Measurements from ENCODE around the gene LCN10.
"Not testable (repeated sequence)": the region's sequence is repeated elsewhere in the genome, so short reads cannot be mapped to it uniquely, and the experiment has no call there.

Gene LCN10

DNA sequence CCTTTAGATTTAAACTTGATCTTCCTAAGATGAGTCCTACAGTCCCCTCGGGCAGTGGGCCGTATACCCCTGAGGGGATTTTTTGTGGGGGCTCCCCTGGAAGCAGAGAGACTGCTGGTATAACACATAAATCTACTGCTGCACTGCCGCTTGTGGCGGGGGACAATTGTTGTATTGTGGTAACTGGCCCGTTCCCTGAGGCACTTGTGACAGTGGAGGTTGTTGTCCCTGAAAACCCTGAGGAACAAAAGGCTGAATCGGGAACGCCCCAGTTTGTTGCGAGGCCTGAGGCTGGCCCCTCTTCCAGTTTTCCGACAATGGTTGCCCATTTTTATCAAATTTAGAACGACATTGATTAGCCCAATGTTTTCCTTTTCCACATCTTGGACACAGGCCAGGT lies 43.7 kb upstream of the LCN10 start:
- no peak for TF ChIP-seq CTCF (IDR thresholded peaks at IDR 0.05; ENCODE audit: low read length, missing control alignments)
- H3K4me3 ChIP-seq (replicated peaks; ENCODE audit: low read depth, low read length), result no peak overlapping the region

DNA sequence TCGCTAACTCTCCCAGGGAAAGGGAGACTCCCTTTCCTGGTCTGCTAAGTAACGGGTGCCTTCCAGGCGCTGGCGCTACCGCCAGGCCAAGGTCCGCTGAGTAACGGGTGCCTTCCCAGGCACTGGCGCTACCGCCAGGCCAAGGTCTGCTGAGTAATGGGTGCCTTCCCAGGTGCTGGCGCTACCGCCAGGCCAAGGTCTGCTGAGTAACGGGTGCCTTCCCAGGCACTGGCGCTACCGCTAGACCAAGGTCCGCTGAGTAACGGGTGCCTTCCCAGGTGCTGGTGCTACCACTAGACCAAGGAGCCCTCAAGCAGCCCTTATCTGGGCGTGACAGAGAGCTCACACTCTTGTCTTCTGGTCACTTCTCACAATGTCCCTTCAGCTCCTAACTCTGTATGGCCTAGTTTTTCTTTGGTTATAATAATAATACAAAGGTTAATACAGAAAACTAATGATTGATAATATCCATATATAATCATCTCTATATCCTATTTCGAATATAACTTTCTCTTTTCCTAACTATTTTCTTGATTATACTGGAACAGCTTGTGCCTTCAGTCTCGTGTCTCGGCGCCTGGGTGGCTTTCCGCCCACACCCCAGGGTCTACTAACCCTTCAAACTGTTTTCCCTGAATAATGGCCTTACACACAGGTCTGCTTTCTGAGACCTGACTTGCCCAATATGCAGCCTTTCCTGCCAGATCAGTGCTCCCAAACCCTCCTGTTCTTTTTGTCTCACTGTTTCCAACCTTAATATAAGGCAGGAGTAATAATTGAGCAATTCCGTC lies 43.0 kb upstream of the LCN10 start:
- H3K4me3 ChIP-seq (replicated peaks; ENCODE audit: low read depth, low read length); DNase-seq (ENCODE audit: low read depth): not testable (repeated sequence)

More for the DNA sequence above, 43.7 kb upstream of the LCN10 start:
- DNase-seq (ENCODE audit: low read depth), result no peak

DNA sequence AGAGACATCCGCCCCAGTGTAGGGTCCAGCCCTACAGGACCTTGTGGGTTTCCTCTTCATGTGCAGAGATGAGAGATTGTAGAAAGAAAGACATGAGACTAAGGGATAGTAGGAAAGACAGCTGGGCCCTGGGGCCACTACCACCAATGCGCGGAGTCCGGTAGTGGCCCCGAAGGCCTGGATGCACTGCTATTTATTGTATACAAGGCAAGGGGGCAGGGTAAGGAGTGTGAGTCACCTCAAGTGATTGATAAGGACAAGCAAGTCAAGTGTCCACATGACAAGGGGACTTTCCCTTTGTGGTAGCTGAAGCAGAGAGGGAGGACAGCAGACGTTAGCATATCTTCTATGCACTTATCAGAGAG lies 42.2 kb upstream of the LCN10 start:
- no peak for DNase-seq (ENCODE audit: low read depth)

DNA sequence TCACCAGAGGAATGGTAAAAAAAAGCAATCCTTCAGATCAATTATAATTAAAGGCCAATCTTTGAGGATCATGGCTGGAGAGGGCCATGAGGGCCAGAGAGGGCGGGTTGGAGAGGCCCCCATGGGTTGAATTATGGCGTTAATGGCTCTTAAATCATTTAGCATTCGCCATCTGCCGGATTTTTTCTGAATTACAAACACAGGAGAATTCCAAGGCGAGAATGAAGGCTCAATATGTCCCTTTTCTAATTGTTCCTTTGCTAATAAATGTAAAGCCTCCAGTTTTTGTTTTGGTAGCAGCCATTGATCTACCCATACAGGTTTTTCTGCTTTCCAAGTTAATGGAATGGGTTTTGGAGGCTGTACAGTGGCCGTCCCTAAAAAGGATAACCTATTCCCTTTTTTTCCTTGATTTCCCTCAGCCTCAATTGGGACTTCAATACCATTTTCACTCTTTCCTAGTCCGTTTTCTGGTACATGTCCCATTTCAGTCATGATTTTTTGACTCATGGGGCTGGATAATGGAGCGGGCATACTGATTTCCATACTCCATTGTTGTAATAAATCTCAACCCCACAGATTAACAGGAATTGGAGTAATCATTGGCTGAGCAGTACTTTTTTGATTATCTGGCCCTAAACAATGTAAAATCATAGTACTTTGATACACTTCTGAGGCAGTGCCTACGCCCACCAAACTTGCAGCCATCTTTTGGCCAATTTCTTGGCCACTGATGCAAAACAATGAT lies 41.7 kb upstream of the LCN10 start:
- TF ChIP-seq CTCF (IDR thresholded peaks at IDR 0.05; ENCODE audit: low read length, missing control alignments), result peak; percentile 22
- H3K4me3 ChIP-seq (replicated peaks; ENCODE audit: low read depth, low read length), result no peak overlapping the region
- no peak for DNase-seq (ENCODE audit: low read depth)

More for the DNA sequence above, 42.2 kb upstream of the LCN10 start:
- H3K4me3 ChIP-seq (replicated peaks; ENCODE audit: low read depth, low read length), result no peak overlapping the region
- no peak for TF ChIP-seq CTCF (IDR thresholded peaks at IDR 0.05; ENCODE audit: low read length, missing control alignments)

GRCh38 chr9:136782452-136782851 lies 39.7 kb upstream of the LCN10 start:
- no peak for TF ChIP-seq CTCF (IDR thresholded peaks at IDR 0.05; ENCODE audit: low read length, missing control alignments)
- no peak for DNase-seq (ENCODE audit: low read depth)
- no peak overlapping the region for H3K4me3 ChIP-seq (replicated peaks; ENCODE audit: low read depth, low read length)

GRCh38 chr9:136779808-136780207 lies 37.1 kb upstream of the LCN10 start:
- H3K4me3 ChIP-seq (replicated peaks; ENCODE audit: low read depth, low read length), result no peak overlapping the region
- TF ChIP-seq CTCF (IDR thresholded peaks at IDR 0.05; ENCODE audit: low read length, missing control alignments), result peak; percentile 11
- no peak for DNase-seq (ENCODE audit: low read depth)

DNA sequence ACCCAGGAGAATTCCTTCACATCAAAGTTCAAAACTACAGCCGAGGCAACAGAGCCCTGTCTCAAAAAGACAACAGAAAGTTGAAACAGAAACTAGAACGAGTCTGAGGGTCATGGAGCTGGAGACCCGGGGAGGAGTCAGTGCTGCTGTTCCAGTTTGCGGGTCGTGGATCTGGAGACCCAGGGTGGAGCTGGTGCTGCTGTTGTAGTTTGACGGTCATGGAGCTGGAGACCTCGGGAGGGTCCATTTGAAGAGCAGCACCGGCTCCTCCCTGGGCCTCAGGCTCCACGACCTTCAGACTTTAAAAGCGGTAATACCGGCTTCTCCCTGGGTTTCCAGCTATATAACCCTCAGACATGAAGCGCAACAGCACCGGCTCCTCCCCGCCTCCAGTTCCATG lies 34.6 kb upstream of the LCN10 start:
- no peak overlapping the region for H3K4me3 ChIP-seq (replicated peaks; ENCODE audit: low read depth, low read length)
- DNase-seq (ENCODE audit: low read depth), result no peak
- no peak for TF ChIP-seq CTCF (IDR thresholded peaks at IDR 0.05; ENCODE audit: low read length, missing control alignments)

All from fibroblast of pulmonary artery (primary cell).